ENCODE results near the gene CCNA2. TPM values are rescaled to one million over a fixed set of nuclear protein-coding genes. Genes with fewer than 3 reads are reported as not detected.
A peak's percentile ranks its signal among the peaks of the same experiment; 100 is the strongest.

The CCNA2 gene
- total and polyA plus RNA-seq, 9 of the 15 experiments (the other 6 are each of a cell fraction or from before 2014, with no cell fraction given), result 37.1 to 197 (median 154) TPM

DNA sequence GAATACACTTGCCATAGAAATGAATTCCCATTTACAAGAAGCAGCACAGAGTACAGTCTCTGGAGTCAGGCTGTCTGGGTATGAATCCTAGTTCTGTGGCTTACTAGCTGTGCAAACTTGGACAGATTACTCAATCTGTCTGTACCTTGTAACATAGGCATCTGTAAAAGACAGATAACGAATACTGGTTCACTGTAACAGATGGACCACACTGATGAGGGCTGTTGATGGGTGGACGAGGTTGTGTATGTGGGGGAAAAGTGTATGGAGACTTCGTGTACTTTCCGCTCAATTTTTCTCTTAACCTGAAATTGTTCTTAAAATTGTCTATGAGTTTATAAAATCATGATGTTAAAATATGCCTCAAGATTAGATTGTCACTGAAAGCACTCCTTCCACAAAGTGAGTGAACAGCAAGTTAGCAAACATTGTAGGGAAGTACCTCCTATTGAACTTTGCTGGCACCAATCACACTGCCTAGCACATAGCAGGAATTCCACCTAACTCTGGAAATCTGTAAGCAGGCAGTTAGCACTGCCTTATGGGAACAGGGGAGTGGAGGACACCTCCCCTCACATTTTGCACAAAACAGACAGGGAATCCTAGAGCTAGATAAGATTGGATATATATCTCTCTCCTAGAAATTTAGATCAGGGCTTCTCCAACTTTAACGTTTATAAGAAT, 29.0 kb downstream of the CCNA2 start (continued):
- TF ChIP-seq, protein P1, sequence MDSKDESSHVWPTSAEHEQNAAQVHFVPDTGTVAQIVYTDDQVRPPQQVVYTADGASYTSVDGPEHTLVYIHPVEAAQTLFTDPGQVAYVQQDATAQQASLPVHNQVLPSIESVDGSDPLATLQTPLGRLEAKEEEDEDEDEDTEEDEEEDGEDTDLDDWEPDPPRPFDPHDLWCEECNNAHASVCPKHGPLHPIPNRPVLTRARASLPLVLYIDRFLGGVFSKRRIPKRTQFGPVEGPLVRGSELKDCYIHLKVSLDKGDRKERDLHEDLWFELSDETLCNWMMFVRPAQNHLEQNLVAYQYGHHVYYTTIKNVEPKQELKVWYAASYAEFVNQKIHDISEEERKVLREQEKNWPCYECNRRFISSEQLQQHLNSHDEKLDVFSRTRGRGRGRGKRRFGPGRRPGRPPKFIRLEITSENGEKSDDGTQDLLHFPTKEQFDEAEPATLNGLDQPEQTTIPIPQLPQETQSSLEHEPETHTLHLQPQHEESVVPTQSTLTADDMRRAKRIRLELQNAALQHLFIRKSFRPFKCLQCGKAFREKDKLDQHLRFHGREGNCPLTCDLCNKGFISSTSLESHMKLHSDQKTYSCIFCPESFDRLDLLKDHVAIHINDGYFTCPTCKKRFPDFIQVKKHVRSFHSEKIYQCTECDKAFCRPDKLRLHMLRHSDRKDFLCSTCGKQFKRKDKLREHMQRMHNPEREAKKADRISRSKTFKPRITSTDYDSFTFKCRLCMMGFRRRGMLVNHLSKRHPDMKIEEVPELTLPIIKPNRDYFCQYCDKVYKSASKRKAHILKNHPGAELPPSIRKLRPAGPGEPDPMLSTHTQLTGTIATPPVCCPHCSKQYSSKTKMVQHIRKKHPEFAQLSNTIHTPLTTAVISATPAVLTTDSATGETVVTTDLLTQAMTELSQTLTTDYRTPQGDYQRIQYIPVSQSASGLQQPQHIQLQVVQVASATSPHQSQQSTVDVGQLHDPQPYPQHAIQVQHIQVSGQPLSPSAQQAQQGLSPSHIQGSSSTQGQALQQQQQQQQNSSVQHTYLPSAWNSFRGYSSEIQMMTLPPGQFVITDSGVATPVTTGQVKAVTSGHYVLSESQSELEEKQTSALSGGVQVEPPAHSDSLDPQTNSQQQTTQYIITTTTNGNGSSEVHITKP (IDR thresholded peaks at IDR 0.05; ENCODE audit: partially characterized antibody), result peak; percentile 86
- TF ChIP-seq, protein P2, sequence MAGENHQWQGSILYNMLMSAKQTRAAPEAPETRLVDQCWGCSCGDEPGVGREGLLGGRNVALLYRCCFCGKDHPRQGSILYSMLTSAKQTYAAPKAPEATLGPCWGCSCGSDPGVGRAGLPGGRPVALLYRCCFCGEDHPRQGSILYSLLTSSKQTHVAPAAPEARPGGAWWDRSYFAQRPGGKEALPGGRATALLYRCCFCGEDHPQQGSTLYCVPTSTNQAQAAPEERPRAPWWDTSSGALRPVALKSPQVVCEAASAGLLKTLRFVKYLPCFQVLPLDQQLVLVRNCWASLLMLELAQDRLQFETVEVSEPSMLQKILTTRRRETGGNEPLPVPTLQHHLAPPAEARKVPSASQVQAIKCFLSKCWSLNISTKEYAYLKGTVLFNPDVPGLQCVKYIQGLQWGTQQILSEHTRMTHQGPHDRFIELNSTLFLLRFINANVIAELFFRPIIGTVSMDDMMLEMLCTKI (IDR thresholded peaks at IDR 0.05; ENCODE audit: partially characterized antibody), result no peak
- TF ChIP-seq, protein P3, sequence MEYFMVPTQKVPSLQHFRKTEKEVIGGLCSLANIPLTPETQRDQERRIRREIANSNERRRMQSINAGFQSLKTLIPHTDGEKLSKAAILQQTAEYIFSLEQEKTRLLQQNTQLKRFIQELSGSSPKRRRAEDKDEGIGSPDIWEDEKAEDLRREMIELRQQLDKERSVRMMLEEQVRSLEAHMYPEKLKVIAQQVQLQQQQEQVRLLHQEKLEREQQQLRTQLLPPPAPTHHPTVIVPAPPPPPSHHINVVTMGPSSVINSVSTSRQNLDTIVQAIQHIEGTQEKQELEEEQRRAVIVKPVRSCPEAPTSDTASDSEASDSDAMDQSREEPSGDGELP (CRISPR knock-in tag; IDR thresholded peaks at IDR 0.05; ENCODE audit: borderline replicate concordance), result no peak
- TF ChIP-seq, protein P4, sequence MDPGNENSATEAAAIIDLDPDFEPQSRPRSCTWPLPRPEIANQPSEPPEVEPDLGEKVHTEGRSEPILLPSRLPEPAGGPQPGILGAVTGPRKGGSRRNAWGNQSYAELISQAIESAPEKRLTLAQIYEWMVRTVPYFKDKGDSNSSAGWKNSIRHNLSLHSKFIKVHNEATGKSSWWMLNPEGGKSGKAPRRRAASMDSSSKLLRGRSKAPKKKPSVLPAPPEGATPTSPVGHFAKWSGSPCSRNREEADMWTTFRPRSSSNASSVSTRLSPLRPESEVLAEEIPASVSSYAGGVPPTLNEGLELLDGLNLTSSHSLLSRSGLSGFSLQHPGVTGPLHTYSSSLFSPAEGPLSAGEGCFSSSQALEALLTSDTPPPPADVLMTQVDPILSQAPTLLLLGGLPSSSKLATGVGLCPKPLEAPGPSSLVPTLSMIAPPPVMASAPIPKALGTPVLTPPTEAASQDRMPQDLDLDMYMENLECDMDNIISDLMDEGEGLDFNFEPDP (CRISPR knock-in tag; IDR thresholded peaks at IDR 0.05), result no peak

Measured in K562 (cell line).